ENCODE results near the gene KRT40.
A peak's percentile ranks its signal among the peaks of the same experiment; 100 is the strongest.

KRT40 gene

GRCh38 chr17:40996829-40997228 lies 12.7 kb upstream of the KRT40 start:
- DNase-seq (ENCODE audit: low read depth in 2 of 2): no peak

GRCh38 chr17:40995116-40995515 lies 11.0 kb upstream of the KRT40 start:
- DNase-seq (ENCODE audit: low read depth in 2 of 2): no peak

- no peak for DNase-seq (ENCODE audit: low read depth in 2 of 2)
Observed at GRCh38 chr17:40993839-40994238, 9.7 kb upstream of the KRT40 start, which contains the start of gene KRTAP3-3. Gene KRTAP3-3, minus strand, starts transcription at chr17:40994164. Its CDS starts 67 bp downstream, at chr17:40994097.

GRCh38 chr17:40993084-40993483 lies 9.0 kb upstream of the KRT40 start:
- DNase-seq (ENCODE audit: low read depth in 2 of 2): no peak

- DNase-seq (ENCODE audit: low read depth in 2 of 2): no peak
Observed at GRCh38 chr17:40992666-40993065, 8.5 kb upstream of the KRT40 start.

- DNase-seq (ENCODE audit: low read depth in 2 of 2): no peak
Observed at GRCh38 chr17:40986920-40987319, 2.8 kb upstream of the KRT40 start.

- no peak for DNase-seq (ENCODE audit: low read depth in 2 of 2)
Observed at GRCh38 chr17:40981115-40981514, 3.0 kb downstream of the KRT40 start.

- peak; percentile 14 to 17 for DNase-seq (ENCODE audit: low read depth in 2 of 2)
Observed at GRCh38 chr17:40980596-40980995, 3.5 kb downstream of the KRT40 start.

GRCh38 chr17:40980117-40980516 lies 4.0 kb downstream of the KRT40 start:
- no peak for DNase-seq (ENCODE audit: low read depth in 2 of 2)

GRCh38 chr17:40978575-40979151 lies 5.5 kb downstream of the KRT40 start:
- DNase-seq (ENCODE audit: low read depth in 2 of 2): no peak

GRCh38 chr17:40975516-40975915 lies 8.6 kb downstream of the KRT40 start:
- DNase-seq (ENCODE audit: low read depth in 2 of 2): no peak

- DNase-seq (ENCODE audit: low read depth in 2 of 2): no peak
Observed at GRCh38 chr17:40974366-40974765, 9.8 kb downstream of the KRT40 start.

- no peak for DNase-seq (ENCODE audit: low read depth in 2 of 2)
Observed at GRCh38 chr17:40967582-40967981, 16.5 kb downstream of the KRT40 start.

- DNase-seq (ENCODE audit: low read depth in 2 of 2): no peak
Observed at GRCh38 chr17:40966848-40967247, 17.3 kb downstream of the KRT40 start, which contains the start of gene KRT39. Gene KRT39, minus strand, starts transcription at chr17:40966948. Its CDS starts 92 bp downstream, at chr17:40966856.

- no peak for DNase-seq (ENCODE audit: low read depth in 2 of 2)
Observed at GRCh38 chr17:40963838-40964237, 20.3 kb downstream of the KRT40 start.

GRCh38 chr17:40962059-40962561 lies 22.0 kb downstream of the KRT40 start:
- no peak for DNase-seq (ENCODE audit: low read depth in 2 of 2)

GRCh38 chr17:40961591-40961990 lies 22.5 kb downstream of the KRT40 start:
- no peak for DNase-seq (ENCODE audit: low read depth in 2 of 2)

GRCh38 chr17:40960144-40960543 lies 24.0 kb downstream of the KRT40 start:
- no peak for DNase-seq (ENCODE audit: low read depth in 2 of 2)

GRCh38 chr17:40958086-40958953 lies 25.8 kb downstream of the KRT40 start:
- no peak for DNase-seq (ENCODE audit: low read depth in 2 of 2)

GRCh38 chr17:40956401-40957254 lies 27.5 kb downstream of the KRT40 start:
- peak; percentile 93 to 94 for DNase-seq (ENCODE audit: low read depth in 2 of 2)

- peak; percentile 70 to 73 for DNase-seq (ENCODE audit: low read depth in 2 of 2)
Observed at GRCh38 chr17:40953881-40954280, 30.2 kb downstream of the KRT40 start.

GRCh38 chr17:40952661-40953060 lies 31.5 kb downstream of the KRT40 start:
- DNase-seq (ENCODE audit: low read depth in 2 of 2): peak; percentile 77 to 82
